Forelimb muscle (tissue), 1 donor: Measurements from ENCODE around the gene ACVR2A. TPM values are rescaled to one million over a fixed set of nuclear protein-coding genes. Genes with fewer than 3 reads are reported as not detected.

ENCODE experiments used
- DNase-seq: peaks from one replicate; pipeline ENCODE4 v3.0.0-alpha.2; 2013; ENCODE audit warnings: low read depth
- polyA plus RNA-seq: library from polyadenylated mRNA; unstranded; fragments of 120-200 nt; gene quantifications from one replicate; pipeline ENCODE4 v1.2.1, GENCODE V29; 2013; ENCODE audit not compliant: insufficient read length

The ACVR2A gene
- polyA plus RNA-seq: 20.2 TPM

- no peak for DNase-seq
These were observed at the start of gene ACVR2A for GRCh38 chr2:147844697-147845410. Gene ACVR2A, plus strand, starts transcription at chr2:147845029. Its CDS starts 124 bp downstream, at chr2:147845153.

GRCh38 chr2:147800316-147800715 is 44.5 kb upstream of the ACVR2A start:
- no peak for DNase-seq

- no peak for DNase-seq
These were observed 38.0 kb upstream of the ACVR2A start for GRCh38 chr2:147806846-147807245.

GRCh38 chr2:147808520-147808919 is 36.3 kb upstream of the ACVR2A start:
- DNase-seq: no peak

GRCh38 chr2:147810883-147811765 is 33.7 kb upstream of the ACVR2A start:
- no peak for DNase-seq

- no peak for DNase-seq
These were observed 26.1 kb upstream of the ACVR2A start for GRCh38 chr2:147818741-147819140.

GRCh38 chr2:147824620-147825019 is 20.2 kb upstream of the ACVR2A start:
- no peak for DNase-seq

GRCh38 chr2:147826278-147827087 is 18.3 kb upstream of the ACVR2A start:
- no peak for DNase-seq

GRCh38 chr2:147827088-147827375 is 17.8 kb upstream of the ACVR2A start:
- DNase-seq: no peak

GRCh38 chr2:147829106-147829505 is 15.7 kb upstream of the ACVR2A start:
- DNase-seq: no peak

- DNase-seq: no peak
These were observed 8.7 kb upstream of the ACVR2A start for GRCh38 chr2:147836099-147836498.

- no peak for DNase-seq
These were observed 1.4 kb upstream of the ACVR2A start for GRCh38 chr2:147843391-147843863.

- peak; percentile 71 for DNase-seq
These were observed 749 bp upstream of the ACVR2A start for GRCh38 chr2:147843864-147844696.

GRCh38 chr2:147845411-147845971 is 662 bp downstream of the ACVR2A start:
- no peak for DNase-seq

- no peak for DNase-seq
These were observed 1.7 kb downstream of the ACVR2A start for GRCh38 chr2:147846412-147847081.

- DNase-seq: no peak
These were observed 3.0 kb downstream of the ACVR2A start for GRCh38 chr2:147847746-147848391.

GRCh38 chr2:147850838-147851237 is 6.0 kb downstream of the ACVR2A start:
- no peak for DNase-seq

- DNase-seq: no peak
These were observed 6.6 kb downstream of the ACVR2A start for GRCh38 chr2:147851244-147851930.

GRCh38 chr2:147854557-147855134 is 9.8 kb downstream of the ACVR2A start:
- no peak for DNase-seq
